NCI-H2107 treated with DMSO at 0.1 percent for 48 hours (cell line): ENCODE measurements around the gene MIAT.
"Not testable (repeated sequence)": the region's sequence is repeated elsewhere in the genome, so short reads cannot be mapped to it uniquely, and the experiment has no call there.

Experiments
- DNase-seq: peaks from one replicate; lab custom pipeline; 2025; ENCODE audit not compliant: unreplicated experiment; lab: John Stamatoyannopoulos, UW

The MIAT gene

DNA sequence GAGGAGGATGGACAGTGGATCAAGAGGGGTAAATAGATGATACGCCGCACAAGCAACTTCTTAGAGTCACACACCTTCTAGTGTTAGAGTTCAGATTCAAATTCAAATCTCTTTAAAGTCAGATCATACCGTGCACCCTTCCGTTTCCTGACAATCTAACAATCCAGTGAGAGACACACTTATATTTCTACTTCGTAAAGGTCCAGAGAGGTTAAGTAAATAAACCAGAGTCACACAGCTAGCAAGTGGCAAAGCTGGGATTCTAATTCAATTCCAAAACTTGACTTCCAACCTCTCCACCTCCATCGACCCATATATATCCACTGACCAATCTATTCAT is 34.0 kb downstream of the MIAT start:
- DNase-seq, result no peak

- no peak for DNase-seq
Measured at GRCh38 chr22:26692215-26692614, 34.8 kb downstream of the MIAT start.

DNA sequence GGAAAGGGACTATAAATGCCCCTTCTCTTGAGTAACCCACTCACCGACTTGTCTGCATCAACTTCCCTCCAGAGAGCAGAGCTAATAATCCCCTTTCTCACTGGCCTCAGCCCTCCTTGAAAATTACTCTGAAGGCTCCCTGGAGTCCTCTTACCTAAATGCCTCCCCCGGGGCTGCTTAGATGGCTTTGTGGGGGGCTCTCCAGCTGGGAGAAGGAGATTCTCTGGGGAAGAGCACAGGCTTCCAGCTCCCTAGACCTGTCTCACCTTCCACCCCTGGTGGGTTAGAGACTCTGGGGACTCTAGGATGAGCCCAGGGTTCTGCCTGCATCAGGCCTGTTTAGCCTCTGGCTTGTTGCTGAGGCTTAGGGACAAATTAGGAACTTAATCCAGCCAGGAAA is 39.8 kb downstream of the MIAT start:
- DNase-seq, result no peak

DNA sequence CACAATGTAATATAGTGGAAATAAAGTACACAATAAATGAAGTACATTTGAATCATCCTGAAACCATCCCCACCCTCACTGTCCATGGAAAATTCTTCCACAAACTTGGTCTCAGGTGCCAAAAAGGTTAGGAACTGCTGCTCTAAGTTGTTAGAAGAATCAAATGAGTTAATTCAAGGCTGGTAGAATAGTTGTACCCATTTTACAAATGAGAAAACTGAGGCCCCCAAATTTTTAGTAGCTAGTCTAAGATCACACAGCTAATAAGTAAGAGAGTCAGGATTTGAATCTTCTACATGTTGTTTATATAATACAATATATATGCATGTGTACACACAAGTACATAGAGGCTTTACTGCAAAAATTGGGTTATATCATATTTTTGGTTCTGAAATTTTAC is 43.1 kb downstream of the MIAT start:
- no peak for DNase-seq

DNA sequence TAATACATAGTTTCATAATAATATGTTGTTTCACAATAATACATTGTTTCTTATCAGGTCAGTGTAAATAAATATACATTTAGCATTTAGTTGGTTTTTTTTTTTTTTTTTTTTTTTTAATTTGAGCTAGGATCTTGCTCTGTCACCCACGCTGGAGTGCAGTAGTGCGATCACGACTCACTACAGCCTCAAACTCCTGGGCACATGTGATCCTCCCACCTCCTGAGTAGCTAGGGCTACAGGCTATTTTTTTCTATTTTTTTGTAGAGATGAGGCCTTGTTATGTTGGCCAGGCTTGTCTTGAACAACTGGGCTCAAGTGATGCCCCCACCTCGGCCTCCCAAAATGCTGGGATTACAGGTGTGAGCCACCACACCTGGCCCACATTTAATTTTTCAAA is 43.5 kb downstream of the MIAT start:
- DNase-seq, result no peak

- no peak for DNase-seq
Measured at GRCh38 chr22:26701323-26701722, 43.9 kb downstream of the MIAT start.

DNA sequence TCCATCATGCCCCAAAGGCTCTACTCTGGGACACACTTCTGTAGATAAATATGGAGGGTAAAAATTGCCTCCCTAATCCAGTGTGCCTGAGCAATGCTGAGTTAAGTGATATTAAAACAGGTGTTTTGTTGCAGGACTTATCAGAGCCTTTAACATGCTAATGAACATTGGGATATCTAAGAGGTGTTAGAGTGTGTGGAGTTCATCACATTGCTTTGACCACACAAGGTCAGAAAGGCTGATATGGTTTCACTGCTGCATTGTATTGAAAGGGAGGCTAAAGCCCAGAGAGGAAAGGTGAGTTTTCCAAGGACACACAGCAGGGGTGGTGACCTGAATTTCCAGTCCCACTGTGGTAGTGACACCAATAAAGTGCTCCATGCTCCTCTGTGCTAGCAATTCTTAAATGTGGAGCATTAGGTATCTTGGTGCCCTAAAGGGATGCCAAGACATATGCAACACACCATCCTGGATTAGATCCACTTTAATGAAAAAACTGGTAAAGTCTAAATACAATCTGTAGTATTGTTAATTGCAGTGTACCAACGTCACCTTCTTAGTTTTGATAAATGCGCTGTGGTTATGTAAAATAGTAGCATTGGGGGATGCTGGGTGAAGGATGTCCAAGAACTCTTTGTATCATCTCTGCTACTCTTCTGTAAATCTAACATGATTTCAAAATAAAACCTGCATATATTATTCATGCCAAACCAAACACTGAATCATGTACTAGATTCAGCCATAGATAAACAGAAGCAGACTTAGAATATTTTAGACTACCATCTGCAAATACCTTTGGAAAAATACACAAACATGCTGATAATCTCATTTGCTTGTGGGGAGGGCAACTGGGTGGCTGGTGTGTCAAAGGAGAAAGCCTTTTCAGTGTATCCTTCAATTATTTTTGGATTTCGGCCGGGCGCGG is 45.8 kb downstream of the MIAT start:
- no peak for DNase-seq

DNA sequence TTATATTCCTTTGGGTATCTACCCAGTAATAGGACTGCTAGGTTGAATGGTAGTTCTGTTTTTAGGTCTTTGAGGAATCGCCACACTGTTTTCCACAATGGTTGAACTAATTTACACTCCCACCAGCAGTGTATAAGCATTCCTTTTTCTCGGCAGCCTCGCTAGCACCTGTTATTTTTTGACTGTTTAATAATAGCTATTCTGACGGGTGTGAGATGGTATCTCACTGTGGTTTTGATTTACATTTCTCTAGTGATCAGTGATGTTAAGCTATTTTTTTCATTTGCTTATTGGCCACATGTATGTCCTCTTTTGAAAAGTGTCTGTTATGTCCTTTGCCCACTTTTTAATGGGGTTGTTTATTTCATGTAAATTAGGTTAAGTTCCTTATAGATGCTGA is 48.0 kb downstream of the MIAT start:
- not testable (repeated sequence) for DNase-seq

GRCh38 chr22:26707090-26707489 is 49.7 kb downstream of the MIAT start:
- no peak for DNase-seq

DNA sequence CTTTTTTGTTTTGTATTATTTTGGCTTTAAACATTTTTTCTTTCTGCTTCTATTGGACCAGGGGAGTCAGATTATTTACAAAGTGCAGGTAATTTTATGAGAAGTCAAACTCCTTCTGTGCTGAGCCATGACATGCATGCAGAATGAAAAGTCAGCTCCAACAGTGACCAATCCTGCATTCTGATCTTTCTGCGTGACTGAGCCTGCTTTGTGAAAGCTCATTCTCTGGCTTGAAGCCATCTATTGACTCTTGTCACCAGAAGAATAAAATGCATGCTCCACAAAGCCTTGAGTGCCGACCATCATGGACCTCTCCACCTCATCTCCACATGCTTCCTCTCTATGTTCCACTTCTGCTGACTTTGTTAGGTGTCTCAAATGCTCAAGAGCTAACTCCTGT is 50.2 kb downstream of the MIAT start:
- DNase-seq, result no peak

DNA sequence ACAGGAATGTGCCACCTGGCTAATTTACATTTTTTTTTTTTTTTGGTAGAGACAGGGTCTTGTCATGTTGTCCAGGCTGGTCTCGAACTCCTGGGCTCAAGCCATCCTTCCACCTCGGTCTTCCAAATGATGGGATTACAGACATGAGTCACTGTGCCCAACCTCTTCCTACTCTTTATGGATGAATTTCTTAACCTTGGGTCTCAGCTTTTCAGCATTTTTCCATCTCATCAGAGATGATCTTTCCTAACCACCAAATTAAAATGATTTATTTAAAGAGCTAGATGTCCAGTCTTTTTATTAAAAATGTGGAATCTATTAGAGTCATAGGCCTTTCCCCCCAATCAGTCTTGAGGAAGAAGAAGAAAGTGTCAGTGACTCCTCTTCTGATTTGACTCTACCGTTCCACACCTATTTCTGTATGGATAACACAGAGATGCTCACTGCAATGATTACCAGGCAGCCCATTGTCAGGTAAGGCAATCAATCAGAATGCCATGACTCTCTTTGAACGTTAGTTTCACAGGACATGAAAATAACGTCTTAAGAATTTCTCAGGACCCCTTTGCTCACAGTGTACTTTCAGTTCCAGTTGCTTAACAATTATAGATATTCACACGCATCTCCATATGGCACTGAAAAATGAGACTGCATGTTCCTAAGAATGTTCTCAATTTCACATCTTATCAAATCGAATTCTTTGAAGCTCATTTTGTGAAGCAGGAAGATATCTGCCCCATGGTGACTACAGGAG is 51.0 kb downstream of the MIAT start:
- no peak for DNase-seq

GRCh38 chr22:26709617-26710390 is 52.4 kb downstream of the MIAT start:
- DNase-seq, result no peak

- DNase-seq, result no peak
Measured at GRCh38 chr22:26711205-26711963, 54.0 kb downstream of the MIAT start.

GRCh38 chr22:26712158-26712557 is 54.8 kb downstream of the MIAT start:
- no peak for DNase-seq

DNA sequence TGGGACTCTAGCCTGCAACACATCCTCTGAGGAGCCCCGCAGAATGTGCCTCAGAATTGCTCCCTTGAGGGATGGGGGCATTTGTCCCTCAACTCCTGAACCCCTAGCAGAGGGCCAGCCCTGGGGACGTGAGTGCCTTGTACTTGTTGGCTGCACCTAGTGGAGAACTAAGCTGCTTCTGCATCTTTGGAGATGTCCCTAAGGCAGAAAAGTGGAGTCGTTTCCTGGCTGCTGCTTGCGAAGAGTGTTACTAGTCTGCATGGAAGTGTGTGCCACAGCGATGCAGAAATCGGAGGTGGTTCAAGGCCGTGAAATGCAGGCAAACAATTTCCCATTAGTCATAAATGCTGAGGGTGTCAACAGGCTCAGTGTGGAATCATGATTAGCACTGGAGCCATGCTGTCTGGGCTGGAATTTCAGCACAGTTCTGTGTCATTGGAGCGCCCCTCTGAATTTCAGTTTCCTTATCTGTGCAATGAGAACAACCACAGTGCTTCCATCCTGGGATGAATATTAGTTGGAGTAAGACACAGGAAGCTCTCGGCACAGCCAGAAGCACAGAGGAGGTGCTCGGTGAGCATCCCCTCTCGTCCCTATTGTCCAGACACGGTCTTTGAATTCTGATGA is 56.5 kb downstream of the MIAT start:
- DNase-seq, result no peak

- DNase-seq, result no peak
Measured at GRCh38 chr22:26714971-26715370, 57.6 kb downstream of the MIAT start.

DNA sequence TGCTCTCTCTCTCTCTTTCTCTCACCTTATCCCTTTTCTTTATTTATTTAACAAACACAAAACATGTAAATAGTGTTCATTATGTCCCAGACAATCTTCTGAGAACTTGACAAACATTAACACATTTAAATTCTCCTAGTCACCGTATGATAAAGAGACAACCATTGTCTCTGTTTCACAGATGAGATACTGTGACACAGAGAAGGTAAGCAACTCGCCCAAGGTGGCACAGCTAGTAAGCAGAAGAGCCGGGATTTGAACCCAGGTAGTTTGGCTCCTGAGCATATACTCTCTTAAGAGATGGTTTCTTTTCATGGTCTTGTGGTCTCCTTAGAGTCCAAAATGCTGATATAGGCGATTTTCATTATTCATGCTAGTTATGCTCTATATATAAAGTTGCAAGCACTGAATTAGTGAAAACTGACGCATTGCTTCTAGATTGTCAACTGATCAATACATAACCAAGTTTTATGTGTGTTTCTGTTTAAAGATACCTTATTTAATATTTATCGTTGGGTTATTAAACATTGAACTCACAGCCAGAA is 58.1 kb downstream of the MIAT start:
- no peak for DNase-seq

GRCh38 chr22:26718488-26718887 is 61.1 kb downstream of the MIAT start:
- no peak for DNase-seq

- no peak for DNase-seq
Measured at GRCh38 chr22:26718905-26719304, 61.5 kb downstream of the MIAT start.

- no peak for DNase-seq
Measured at GRCh38 chr22:26722159-26722558, 64.8 kb downstream of the MIAT start.
